Epithelial cell of proximal tubule (primary cell): Measurements from ENCODE around the gene ZC3H6. TPM values are rescaled to one million over a fixed set of nuclear protein-coding genes. Genes with fewer than 3 reads are reported as not detected.

ENCODE experiments used
- DNase-seq: peaks from one replicate; pipeline ENCODE4 v3.0.0-alpha.2; 2011; ENCODE audit warnings: low read depth
- H3K4me3 ChIP-seq: 2 replicates; pipeline ENCODE4 v1.5.1; 2011; ENCODE audit warnings: low read depth, mild to moderate bottlenecking, low read length
- CTCF ChIP-seq: conservative IDR thresholded peaks from 2 replicates; pipeline ENCODE4 v1.5.1; 2012; ENCODE audit warnings: low read depth, mild to moderate bottlenecking, low read length
- total RNA-seq: library from RNA; depleted of rRNA; stranded (reverse); fragments of >200 nt; gene quantifications from 2 replicates; pipeline ENCODE4 v1.2.3, GENCODE V29; 2015

The ZC3H6 gene
- total RNA-seq, 1 donor from 2014 or later, result 6.7 TPM

GRCh38 chr2:112259509-112260294 is 15.7 kb upstream of the ZC3H6 start:
- peak; percentile 99 for TF ChIP-seq CTCF
- DNase-seq, result no peak
- H3K4me3 ChIP-seq, result peak overlapping the region; percentile 26

- TF ChIP-seq CTCF, result no peak
- H3K4me3 ChIP-seq, result no peak overlapping the region
- DNase-seq, result no peak
These were observed 15.1 kb upstream of the ZC3H6 start for GRCh38 chr2:112260295-112260625.

- TF ChIP-seq CTCF, result no peak
- no peak for DNase-seq
- no peak overlapping the region for H3K4me3 ChIP-seq
These were observed 12.5 kb upstream of the ZC3H6 start for GRCh38 chr2:112262876-112263275.

- no peak for TF ChIP-seq CTCF
- H3K4me3 ChIP-seq, result no peak overlapping the region
- DNase-seq, result no peak
These were observed 6.8 kb upstream of the ZC3H6 start for GRCh38 chr2:112268547-112268946.

GRCh38 chr2:112272669-112273068 is 2.7 kb upstream of the ZC3H6 start:
- H3K4me3 ChIP-seq, result no peak overlapping the region
- no peak for TF ChIP-seq CTCF
- DNase-seq, result no peak

- TF ChIP-seq CTCF, result no peak
- DNase-seq, result no peak
- no peak overlapping the region for H3K4me3 ChIP-seq
These were observed 2.0 kb upstream of the ZC3H6 start for GRCh38 chr2:112273349-112273748.
